ENCODE results near the gene NXNL1.

GRCh38 chr19:17487284-17488121 is 26.8 kb upstream of the NXNL1 start:
- TF ChIP-seq CTCF (IDR thresholded peaks at IDR 0.05) (no peak), ZFX (IDR thresholded peaks at IDR 0.05; ENCODE audit: borderline replicate concordance) (no peak)

Measured in 22Rv1 (cell line).